ENCODE results near the gene CCL5. TPM values are rescaled to one million over a fixed set of nuclear protein-coding genes. Genes with fewer than 3 reads are reported as not detected.

The CCL5 gene
- total RNA-seq, 2 donors from 2014 or later = 0.66 to 4.9 TPM

DNA sequence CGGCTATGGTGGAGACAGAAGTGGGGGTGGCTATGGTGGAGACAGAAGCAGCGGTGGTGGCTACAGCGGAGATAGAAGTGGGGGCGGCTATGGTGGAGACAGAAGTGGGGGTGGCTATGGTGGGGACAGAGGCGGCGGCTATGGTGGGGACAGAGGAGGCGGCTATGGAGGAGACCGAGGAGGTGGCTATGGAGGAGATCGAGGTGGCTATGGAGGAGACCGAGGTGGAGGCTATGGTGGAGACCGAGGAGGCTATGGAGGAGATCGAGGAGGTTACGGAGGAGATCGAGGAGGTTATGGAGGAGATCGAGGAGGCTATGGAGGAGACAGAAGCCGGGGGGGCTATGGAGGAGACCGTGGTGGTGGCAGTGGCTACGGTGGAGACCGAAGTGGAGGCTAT, 35.6 kb downstream of the CCL5 start:
- no peaks in the 10 kb centered on the region for H3K27me3 ChIP-seq
- H3K9me3 ChIP-seq = no peaks in the 10 kb centered on the region
- ATAC-seq (no peak), DNase-seq (no peak)
- TF ChIP-seq POLR2A (IDR thresholded peaks at IDR 0.05) (no peak), CTCF (IDR thresholded peaks at IDR 0.05) (no peak)
- WGBS, 2 donors = 95% methylated on average over 19 of the region's 19 CpGs
- no peaks in the 10 kb centered on the region for H3K4me1 ChIP-seq
- intact Hi-C loops (cut with DNase I) = no loop called here
- no peak overlapping the region for H3K4me3 ChIP-seq
- H3K36me3 ChIP-seq (replicated peaks in 1 of 2; ENCODE audit: insufficient read depth in 1 of 2, low read depth in 2 of 2) = peaks cover 16 to 46% of the 10 kb centered on the region in 2 donors
- H3K27ac ChIP-seq = no peak overlapping the region

- 91 to 96% methylated on average over 2 of the region's 2 CpGs for WGBS, 2 donors
- DNase-seq (no peak), ATAC-seq (no peak)
- no peaks in the 10 kb centered on the region for H3K27me3 ChIP-seq
- H3K36me3 ChIP-seq (replicated peaks in 1 of 2; ENCODE audit: insufficient read depth in 1 of 2, low read depth in 2 of 2) = peaks cover 16 to 48% of the 10 kb centered on the region in 2 donors
- intact Hi-C loops (cut with DNase I) = no loop called here
- H3K27ac ChIP-seq = no peak overlapping the region
- H3K4me1 ChIP-seq = no peaks in the 10 kb centered on the region
- no peak overlapping the region for H3K4me3 ChIP-seq
- TF ChIP-seq POLR2A (IDR thresholded peaks at IDR 0.05) = no peak
- no peak for TF ChIP-seq CTCF (IDR thresholded peaks at IDR 0.05)
- H3K9me3 ChIP-seq = no peaks in the 10 kb centered on the region
Measured at GRCh38 chr17:35843698-35844097, 36.5 kb downstream of the CCL5 start.

GRCh38 chr17:35842239-35842638, 37.9 kb downstream of the CCL5 start:
- H3K4me3 ChIP-seq = no peak overlapping the region
- intact Hi-C loops (cut with DNase I) = no loop called here
- DNase-seq (no peak), ATAC-seq (no peak)
- 98 to 99% methylated on average over 5 of the region's 5 CpGs for WGBS, 2 donors
- peaks cover 16 to 58% of the 10 kb centered on the region in 2 donors for H3K36me3 ChIP-seq (replicated peaks in 1 of 2; ENCODE audit: insufficient read depth in 1 of 2, low read depth in 2 of 2)
- no peaks in the 10 kb centered on the region for H3K27me3 ChIP-seq
- TF ChIP-seq POLR2A (IDR thresholded peaks at IDR 0.05) (no peak), CTCF (IDR thresholded peaks at IDR 0.05) (no peak)
- H3K27ac ChIP-seq = no peak overlapping the region
- no peaks in the 10 kb centered on the region for H3K9me3 ChIP-seq
- no peaks in the 10 kb centered on the region for H3K4me1 ChIP-seq

GRCh38 chr17:35841505-35841904, 38.7 kb downstream of the CCL5 start:
- ATAC-seq = no peak

More at GRCh38 chr17:35841505-35841904, 38.7 kb downstream of the CCL5 start:
- DNase-seq = no peak
- 87 to 95% methylated on average over 4 of the region's 4 CpGs for WGBS, 2 donors
- intact Hi-C loops (cut with DNase I) = no loop called here
- H3K4me1 ChIP-seq = no peaks in the 10 kb centered on the region
- H3K9me3 ChIP-seq = no peaks in the 10 kb centered on the region
- H3K36me3 ChIP-seq (replicated peaks in 1 of 2; ENCODE audit: insufficient read depth in 1 of 2, low read depth in 2 of 2) = peaks cover 16 to 58% of the 10 kb centered on the region in 2 donors
- TF ChIP-seq POLR2A (IDR thresholded peaks at IDR 0.05) (no peak), CTCF (IDR thresholded peaks at IDR 0.05) (no peak)
- no peak overlapping the region for H3K4me3 ChIP-seq
- H3K27ac ChIP-seq = no peak overlapping the region
- H3K27me3 ChIP-seq = no peaks in the 10 kb centered on the region
